GM19463 (cell line): ENCODE data around the gene PSPH.
"Not testable (repeated sequence)": the region's sequence is repeated elsewhere in the genome, so short reads cannot be mapped to it uniquely, and the experiment has no call there.

Experiments
- ATAC-seq: cut with Tn5 transposase; IDR thresholded peaks from one replicate; pipeline ENCODE4 v1.9.1; 2021; ENCODE audit warnings: mild to moderate bottlenecking, moderate library complexity; ENCODE audit not compliant: unreplicated experiment

PSPH gene

DNA sequence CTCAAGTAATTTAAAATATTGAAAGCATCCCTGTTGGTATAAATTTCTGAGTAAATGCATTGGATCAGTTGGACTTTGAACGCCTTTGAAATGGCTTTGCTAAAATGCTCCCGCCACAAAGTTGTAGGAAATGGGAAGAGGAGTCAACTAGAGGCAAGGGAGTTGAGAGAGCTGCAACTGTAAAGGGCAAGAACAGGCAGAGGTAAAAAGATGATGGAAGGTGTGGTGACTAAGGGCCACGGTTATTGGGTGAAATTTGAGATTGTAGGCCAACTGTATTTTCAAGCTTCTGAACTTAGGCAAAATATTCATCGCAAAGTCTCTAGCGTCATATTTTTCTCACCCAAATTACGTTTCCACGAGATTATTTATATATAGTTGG lies 12.2 kb upstream of the PSPH start:
- no peak for ATAC-seq

DNA sequence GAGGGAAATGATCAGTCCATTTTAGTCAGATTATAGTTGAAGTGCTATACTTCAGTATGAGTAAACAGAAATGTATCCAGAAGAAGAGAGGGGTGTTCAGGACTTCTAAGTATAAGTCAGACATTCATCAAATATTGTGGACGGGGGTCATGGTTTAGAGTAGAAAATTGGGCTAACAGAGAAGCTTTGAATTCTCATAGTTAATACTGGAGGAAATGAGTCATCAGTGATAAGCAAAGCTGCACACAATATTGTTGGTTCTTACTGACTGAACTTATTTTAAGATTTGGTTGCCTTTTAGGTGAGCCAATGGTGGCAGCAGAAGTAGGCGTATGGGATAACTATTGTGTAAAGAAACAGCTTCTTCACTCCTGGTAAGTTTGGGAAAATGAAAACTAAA lies 11.1 kb upstream of the PSPH start:
- no peak for ATAC-seq

DNA sequence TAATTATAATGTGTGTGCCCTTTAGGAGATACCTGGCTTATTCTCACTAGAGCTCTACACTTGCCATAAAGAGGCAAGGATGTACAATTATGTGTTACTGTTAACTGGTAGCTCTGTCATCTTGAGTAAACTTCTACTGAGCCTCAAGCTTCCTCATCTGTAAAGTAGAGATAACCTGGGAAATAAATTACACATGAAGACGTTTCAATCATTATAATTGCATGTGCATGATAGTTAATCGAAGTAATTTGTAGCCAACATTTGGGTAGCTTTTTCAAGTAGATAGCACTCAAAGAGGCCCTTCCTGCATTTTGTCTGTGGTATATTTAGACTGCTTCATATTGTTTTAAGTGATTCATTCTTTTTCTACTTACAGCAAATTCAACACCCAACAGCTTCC lies 2.7 kb upstream of the PSPH start:
- ATAC-seq, result no peak

DNA sequence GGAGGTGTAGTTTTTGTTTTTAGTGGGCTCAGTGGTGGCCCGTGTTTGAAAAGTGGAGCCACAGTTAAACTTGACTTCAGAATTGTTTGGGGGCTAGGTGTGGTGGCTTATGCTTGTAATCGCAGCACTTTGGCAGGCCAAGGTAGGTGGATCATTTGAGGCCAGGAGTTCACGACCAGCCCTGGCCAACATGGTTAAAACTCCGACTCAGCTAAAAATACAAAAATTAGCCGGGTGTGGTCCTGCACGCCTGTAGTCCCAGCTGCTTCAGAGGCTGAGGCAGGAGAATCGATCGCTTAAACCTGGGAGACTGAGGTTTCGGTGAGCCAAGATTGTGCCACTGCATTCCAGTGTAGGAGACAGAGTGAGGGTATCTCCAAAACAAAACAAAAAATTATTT lies 2.1 kb upstream of the PSPH start:
- no peak for ATAC-seq

DNA sequence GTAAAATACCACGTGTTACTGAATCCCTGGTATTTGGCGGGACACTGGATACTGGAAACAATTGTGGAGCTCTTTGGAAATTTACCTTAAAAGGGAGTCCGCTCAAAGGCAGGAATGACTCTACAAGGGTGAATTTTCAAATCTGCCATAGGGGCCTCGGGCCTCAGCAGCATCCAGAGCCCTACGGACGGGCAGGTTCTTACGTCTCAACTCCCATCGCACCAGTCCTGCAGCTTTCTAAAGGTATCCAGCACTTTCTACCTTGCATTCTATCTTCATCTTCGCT lies 248 bp downstream of the PSPH start:
- no peak for ATAC-seq

DNA sequence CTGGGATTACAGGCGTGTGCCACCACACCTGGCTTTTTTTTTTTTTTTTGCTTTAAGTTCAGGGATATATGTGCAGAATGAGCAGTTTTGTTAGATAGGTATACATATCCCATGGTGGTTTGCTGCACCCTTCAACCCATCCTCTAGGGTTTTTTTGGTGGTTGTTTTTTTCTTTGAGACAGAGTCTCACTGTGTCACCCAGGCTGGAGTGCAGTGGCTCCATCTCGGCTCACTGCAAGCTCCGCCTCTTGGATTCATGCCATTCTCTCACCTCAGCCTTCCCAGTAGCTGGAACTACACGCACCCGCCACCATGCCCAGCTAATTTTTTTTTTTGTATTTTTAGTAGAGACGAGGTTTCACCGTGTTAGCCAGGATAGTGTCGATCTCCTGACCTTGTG lies 2.5 kb downstream of the PSPH start:
- ATAC-seq, result not testable (repeated sequence)

DNA sequence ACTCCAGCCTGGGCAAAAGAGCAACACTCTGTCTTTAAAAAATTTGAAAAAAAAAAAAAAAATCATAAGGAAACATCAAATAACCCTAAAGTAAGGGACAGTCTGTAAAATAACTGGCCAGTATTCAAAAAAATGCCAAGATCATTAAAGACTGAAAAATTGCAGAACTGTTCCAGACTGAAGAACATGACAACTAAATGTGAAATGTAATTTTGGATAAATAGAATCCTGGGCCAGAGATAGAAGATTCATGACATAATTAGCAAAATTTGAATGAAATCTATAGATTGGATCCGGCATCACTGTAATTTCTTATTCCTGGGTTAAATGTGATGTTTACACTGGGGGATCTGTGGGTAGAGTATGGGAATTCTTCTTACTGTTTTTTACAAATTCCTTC lies 3.0 kb downstream of the PSPH start:
- no peak for ATAC-seq

DNA sequence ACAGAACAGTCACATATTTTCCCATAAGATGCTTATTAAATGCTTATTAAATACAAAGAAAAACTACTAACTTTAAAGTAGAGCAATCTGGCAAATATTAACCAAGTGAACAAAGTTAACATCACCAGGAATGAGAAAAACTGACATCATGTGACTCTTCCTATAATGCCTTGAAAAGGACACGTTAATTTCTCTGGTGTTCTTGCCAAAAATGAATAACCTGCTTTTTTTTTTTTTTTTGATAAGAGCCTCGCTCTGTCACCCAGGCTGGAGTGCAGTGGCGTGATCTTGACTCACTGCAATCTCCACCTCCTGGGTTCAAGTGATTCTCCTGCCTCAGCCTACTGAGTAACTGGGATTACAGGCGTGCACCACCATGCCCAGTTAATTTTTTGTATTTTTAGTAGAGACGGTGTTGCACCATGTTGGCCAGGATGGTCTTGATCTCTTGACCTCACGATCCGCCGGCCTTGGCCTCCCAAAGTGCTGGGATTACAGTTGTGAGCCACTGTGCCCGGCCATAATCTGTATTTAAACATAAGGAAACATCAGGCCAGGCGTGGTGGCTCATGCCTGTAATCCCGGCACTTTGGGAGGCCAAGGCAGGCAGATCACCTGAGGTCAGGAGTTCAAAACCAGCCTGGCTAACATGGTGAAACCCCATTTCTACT lies 3.7 kb downstream of the PSPH start:
- ATAC-seq, result not testable (repeated sequence)

DNA sequence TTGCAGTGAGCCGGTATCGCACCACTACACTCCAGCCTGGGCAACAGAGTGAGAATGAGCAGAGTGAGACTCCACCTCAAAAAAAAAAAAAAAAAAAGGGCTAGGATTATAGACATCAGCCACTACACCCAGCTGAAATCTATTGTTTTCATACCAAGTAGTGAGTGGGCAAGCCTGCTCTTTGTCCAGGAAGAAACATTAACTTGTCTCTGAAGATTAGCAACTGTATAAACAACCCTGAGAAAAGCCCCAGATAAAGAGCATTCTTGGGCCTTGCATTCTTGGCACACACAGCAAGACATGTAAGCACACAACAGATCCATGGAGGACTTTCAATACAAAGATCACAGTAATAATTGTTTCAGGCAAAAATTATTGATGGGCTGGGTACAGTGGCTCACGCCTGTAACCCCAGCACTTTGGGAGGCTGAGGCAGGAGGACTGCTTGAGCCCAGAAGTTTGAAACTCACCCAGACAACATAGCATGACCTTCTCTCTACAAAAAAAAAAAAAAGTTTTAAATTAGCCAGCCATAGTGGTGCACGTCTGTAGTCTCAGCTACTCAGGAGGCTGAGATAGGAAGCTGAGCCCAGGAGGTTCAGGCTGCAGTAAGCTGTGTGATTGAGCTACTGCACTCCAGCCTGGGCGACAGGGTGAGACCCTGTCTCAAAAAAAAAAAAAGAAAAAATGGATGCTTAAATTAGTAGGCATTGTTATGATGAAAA lies 4.4 kb downstream of the PSPH start:
- no peak for ATAC-seq

DNA sequence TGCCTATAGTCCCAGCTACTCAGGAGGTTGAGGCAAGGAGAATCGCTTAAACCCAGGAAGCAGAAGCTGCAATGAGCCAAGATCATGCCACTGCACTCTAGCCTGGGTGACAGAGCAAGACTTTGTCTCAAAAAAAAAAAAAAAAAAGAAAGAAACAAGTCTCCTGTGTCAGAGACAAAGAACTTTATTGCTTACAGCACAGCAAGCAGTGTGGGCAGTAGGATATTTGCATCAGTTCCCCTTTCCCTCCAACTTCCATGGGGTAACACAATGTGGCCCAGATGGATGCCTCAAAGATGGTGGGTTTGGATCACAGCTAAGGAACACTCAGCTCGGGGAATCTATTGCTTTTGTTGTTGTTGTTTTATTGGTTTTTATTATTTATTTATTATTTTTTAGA lies 5.5 kb downstream of the PSPH start:
- ATAC-seq, result not testable (repeated sequence)

DNA sequence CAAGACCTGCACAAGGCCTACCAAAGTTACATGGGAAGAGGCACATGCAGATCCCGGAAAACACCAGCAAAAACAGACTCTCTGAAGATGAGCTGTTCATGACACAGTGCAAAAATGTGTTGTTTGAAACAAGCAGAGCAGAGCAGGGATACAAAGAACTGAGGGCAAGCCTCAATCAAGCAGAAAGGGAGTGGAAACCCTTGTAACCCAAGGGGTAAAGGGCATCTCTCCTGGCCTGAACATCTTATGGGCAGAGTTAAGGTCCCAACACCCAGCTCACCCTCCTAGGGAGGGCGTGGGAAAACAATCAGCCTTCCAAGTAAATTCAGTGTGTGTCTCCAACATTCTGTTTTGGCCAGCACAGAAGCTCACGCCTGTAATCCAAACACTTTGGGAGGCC lies 10.5 kb downstream of the PSPH start:
- no peak for ATAC-seq

DNA sequence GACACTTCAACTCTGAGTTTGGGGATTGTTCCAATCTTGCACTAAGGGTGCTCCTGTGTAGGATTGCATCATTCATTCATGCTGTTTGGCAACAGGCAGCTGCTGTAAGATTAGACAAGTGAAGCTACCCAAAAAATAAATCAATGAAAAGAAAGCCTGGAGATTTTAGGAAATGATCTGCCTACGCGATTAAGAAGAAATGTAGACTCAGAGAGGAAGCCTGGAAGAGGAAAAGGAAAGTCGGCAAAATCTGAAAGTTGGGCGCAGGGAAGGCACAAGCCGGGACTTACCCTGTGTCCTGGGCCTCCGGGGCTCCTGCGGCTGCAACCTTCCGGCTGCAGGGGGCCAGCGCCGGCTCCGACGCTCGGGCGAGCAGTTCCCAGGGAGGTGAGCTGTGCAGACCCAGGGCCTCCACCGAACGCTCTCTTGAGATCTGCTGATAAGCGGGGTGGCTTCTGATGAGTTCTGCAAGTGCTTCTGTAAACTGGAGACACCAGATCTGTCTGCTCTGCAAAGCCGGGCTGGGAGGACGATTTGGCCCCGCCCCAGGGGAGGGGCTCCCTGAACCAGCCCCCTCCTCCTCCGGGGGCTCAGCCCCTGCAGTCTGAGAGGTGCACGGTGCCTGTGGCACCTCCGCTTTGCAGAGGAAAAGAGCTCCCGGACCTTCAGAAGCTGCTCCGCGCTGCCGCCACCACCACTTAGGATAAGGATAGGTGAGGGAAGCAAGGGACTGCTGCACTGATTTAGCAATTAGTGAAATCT lies 17.4 kb downstream of the PSPH start:
- peak; percentile 99 for ATAC-seq

DNA sequence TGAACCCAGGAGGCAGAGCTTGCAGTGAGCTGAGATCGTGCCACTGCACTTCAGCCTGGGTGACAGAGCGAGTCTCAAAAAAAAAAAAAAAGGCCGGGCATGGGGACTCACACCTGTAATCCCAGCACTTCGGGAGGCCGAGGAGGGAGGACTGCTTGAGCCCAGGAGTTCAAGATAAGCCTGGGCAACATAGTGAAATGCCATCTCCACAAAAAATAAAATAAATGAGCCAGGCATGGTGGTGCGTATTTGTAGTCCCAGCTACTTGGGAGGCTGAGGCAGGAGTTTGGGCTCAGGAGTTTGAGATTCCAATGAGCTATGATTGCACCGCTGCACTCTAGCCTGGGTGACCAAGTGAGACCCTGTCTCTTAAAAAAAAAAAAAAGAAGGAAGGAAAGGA lies 18.7 kb downstream of the PSPH start:
- not testable (repeated sequence) for ATAC-seq

DNA sequence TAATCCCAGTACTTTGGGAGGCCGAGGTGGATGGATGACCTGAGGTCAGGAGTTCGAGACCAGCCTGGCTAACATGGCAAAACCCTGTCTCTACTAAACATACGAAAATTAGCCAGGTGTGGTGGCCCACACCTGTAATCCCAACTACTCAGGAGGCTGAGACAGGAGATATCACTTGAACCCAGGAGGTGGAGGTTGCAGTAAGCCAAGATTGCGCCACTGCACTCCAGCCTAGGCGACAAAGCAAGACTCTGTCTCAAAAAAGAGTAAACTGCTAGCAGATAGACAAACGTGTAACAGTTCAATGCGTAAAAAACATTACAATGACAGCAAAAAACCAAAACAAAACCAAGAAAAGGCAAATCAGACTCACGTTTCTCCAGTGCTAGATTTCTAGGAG lies 19.7 kb downstream of the PSPH start:
- ATAC-seq, result not testable (repeated sequence)

DNA sequence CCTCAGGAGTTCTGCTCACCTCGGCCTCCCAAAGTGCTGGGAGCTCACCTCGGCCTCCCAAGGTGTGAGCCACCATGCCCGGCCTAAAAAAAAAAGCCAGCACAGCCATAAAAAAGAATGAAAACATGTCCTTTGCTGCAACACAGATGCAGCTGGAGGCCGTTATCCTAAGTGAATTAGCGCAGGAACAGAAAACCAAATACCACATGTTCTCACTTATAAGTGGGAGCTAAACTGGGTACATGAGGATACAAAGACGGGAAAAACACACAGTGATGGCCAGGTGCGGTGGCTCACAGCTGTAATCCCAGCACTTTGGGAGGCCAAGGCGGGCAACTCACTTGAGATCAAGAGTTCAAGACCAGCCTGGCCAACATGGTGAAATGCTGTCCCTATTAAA lies 20.9 kb downstream of the PSPH start:
- no peak for ATAC-seq

DNA sequence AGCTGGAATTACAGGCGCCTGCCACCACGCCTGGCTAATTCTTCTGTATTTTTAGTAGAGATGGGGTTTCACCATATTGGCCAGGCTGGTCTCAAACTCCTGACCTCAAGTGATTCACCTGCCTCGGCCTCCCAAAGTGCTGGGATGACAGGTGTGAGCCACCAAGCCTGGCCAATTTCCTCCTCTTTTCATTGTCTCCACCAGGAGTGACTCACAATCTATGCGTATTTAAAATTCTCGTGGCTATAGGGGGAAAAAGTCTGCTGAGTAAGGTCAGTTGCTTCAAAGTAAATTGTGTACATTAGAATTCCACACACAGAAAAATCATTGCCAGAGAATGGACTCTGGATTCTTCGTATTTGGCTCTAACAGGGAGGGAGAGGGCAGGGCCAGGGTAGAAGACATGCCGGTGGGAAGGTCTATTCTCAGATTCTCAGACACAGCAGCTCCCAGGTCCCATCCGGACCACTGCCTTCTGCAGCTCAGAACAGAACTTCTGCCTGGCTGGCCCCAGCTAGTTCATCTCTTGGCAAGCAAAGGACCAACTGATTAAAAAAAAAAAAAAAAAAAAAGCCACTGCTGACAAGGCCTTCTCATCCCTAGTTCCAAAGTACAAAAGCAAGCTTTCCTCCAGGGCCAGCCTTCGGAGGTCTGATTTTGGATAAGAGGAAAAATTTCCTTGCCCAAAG lies 22.2 kb downstream of the PSPH start:
- no peak for ATAC-seq

DNA sequence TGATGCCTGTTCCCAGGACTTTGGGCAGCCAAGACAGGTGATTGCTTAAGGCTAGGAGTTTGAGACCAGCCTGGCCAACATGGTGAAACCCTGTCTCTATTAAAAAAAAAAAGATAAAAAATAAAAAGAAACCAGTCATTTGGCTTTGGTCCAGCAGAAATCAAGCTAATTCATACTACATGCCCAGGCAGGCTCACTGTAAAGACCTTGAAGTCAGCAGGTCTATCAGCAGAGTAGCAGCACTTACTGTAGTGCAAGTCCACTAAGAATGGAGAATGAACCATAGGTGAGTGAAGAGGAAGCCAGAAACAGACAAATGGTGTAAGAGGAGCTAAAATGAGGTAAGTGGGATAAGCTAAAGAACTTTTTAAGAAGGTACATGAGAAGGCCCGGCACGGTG lies 24.7 kb downstream of the PSPH start:
- no peak for ATAC-seq

DNA sequence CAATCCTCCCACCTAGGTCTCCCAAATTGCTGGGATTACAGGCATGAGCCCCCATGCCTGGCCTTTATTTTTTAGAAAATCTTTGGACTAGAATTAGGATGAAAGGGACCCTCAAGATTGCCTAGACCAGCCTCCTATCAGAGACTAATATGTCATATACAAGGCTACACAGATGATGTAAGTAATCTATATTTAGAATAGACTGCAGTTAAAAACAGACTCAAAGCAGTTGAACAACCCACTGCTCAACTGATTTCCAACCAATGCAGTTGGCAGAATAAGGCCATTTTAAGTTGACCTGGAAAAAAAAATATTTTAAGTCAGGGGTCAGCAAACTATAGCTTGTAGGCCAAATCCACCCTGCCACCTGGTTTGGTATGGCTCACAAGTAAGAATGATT lies 27.7 kb downstream of the PSPH start:
- ATAC-seq, result no peak

DNA sequence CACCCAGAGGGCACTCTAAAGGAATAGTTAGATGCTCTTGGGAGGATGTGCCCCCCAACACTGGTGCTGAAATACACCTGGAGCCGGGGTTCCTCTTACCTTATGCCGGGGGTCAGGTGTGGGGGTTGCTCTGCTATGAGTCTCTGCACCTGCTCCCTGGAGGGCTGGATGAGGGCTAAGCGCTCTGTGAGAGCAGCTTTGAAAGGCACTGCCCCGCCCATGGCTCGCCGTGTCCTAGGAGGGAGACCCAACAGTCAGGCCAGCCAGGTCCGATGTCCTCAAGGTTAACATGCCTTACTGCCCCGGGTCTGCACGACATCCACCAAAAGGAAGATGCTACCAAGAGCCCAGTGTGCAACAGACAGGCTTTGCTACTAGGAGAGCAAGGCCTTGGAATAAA lies 31.7 kb downstream of the PSPH start:
- no peak for ATAC-seq

DNA sequence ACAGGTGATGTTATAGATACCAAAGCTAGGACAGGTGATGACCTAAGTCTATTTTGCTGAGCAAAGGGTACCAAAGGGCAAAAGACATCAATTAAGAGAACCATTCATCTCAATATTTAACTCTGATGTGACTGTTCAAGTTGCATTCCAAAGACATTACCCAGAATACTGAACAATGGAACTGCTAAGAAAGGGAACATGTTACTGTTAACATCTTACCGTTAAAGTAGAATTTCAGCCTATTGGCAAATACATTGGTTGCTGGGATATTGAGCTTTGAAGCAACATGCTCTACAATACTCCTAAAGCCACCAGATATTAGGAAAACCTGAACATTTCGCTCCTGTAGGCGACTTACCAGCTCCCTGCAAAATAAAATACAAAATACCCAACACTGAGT lies 34.2 kb downstream of the PSPH start:
- ATAC-seq, result not testable (repeated sequence)

DNA sequence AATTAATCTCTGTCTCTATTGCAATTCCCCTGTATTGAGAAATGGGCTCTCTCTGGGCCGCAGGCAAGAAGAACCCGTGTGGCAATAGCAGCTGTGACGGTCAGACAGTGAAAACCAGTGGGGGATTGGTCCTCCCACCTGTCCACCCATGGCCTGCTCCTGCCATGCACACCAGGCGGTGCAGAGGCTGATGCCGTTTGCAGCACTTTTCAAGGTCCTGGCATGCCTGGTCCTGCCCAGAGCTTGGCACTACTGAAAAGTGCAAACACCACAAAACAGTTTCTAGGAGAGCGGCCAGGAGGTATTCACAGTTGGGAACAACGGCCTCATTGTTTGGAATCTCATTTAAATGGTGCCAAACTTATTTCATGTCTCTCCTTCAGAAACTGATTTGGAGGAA lies 41.5 kb downstream of the PSPH start:
- ATAC-seq, result no peak

DNA sequence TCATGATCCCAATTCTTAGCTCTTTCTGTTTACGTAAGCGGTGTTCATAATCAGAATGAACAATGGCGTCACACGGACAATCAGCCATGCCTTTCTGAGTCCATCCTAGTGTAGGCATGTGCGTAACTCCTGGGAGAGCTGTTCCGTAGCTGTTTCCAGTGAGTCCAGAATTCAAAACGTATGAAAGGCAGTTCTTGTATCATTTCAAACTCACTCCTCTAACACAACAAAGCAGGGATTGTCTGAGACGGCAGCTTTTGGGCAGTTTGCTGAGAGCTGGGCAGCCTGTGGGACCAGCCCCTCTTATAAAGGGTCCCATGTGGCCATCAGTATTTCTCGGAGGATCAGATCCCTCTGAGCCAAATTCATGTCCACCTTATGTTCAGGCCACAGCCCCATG lies 43.4 kb downstream of the PSPH start:
- ATAC-seq, result no peak
